Stimulated activated naive CD4-positive, alpha-beta T cell treated with Interleukin-2 at 50 U/mL for 16 hours (primary cell): ENCODE data around the gene TGFBR3.

ENCODE experiments used
- DNase-seq: peaks from one replicate; lab custom pipeline; 2025; lab: John Stamatoyannopoulos, UW

Gene TGFBR3

GRCh38 chr1:91754816-91755580 is 131.0 kb downstream of the TGFBR3 start:
- DNase-seq = no peak

GRCh38 chr1:91754348-91754747 is 131.6 kb downstream of the TGFBR3 start:
- DNase-seq = peak; percentile 63

- no peak for DNase-seq
Measured at GRCh38 chr1:91753878-91754277, 132.1 kb downstream of the TGFBR3 start.

GRCh38 chr1:91752324-91752723 is 133.6 kb downstream of the TGFBR3 start:
- DNase-seq = no peak

GRCh38 chr1:91751275-91751674 is 134.7 kb downstream of the TGFBR3 start:
- DNase-seq = no peak

GRCh38 chr1:91750398-91750996 is 135.5 kb downstream of the TGFBR3 start:
- no peak for DNase-seq

- DNase-seq = no peak
Measured at GRCh38 chr1:91749788-91750231, 136.1 kb downstream of the TGFBR3 start.

- no peak for DNase-seq
Measured at GRCh38 chr1:91747666-91748065, 138.3 kb downstream of the TGFBR3 start.

- no peak for DNase-seq
Measured at GRCh38 chr1:91746728-91747338, 139.1 kb downstream of the TGFBR3 start.

GRCh38 chr1:91745640-91746373 is 140.1 kb downstream of the TGFBR3 start:
- no peak for DNase-seq

- DNase-seq = no peak
Measured at GRCh38 chr1:91744953-91745639, 140.9 kb downstream of the TGFBR3 start.

GRCh38 chr1:91742848-91743292 is 143.1 kb downstream of the TGFBR3 start:
- no peak for DNase-seq

- DNase-seq = no peak
Measured at GRCh38 chr1:91741906-91742305, 144.0 kb downstream of the TGFBR3 start.

- no peak for DNase-seq
Measured at GRCh38 chr1:91741301-91741700, 144.7 kb downstream of the TGFBR3 start.

- no peak for DNase-seq
Measured at GRCh38 chr1:91737650-91738049, 148.3 kb downstream of the TGFBR3 start.

GRCh38 chr1:91736715-91737615 is 149.0 kb downstream of the TGFBR3 start:
- DNase-seq = no peak

GRCh38 chr1:91736146-91736714 is 149.7 kb downstream of the TGFBR3 start:
- DNase-seq = no peak

- no peak for DNase-seq
Measured at GRCh38 chr1:91735266-91735845, 150.6 kb downstream of the TGFBR3 start.

GRCh38 chr1:91734761-91735160 is 151.2 kb downstream of the TGFBR3 start:
- DNase-seq = no peak

GRCh38 chr1:91733108-91733710 is 152.7 kb downstream of the TGFBR3 start:
- no peak for DNase-seq
